Liver (tissue), 9 donors: ENCODE results near the gene PRSS57. TPM values are rescaled to one million over a fixed set of nuclear protein-coding genes. Genes with fewer than 3 reads are reported as not detected.

Experiments
- DNase-seq: peaks from one replicate; pipeline ENCODE4 v3.0.0-alpha.2; 2017; ENCODE audit warnings: low spot score
- H3K27ac ChIP-seq, 2 donors: one replicate each; pipeline ENCODE4 v1.7.0; 2013; ENCODE audit warnings: inconsistent platforms in 2 of 2, low read length in 2 of 2, control low read depth in 1 of 2, low read depth in 1 of 2, mild to moderate bottlenecking in 1 of 2
- H3K27me3 ChIP-seq, 4 donors: one replicate each; pipeline versions ENCODE4 v1.6.1 to v1.7.0; 2013; ENCODE audit warnings: low read length in 3 of 4, inconsistent platforms in 1 of 4, mild to moderate bottlenecking in 1 of 4, moderate library complexity in 1 of 4; ENCODE audit not compliant: control insufficient read depth in 4 of 4, insufficient read depth in 4 of 4
- H3K36me3 ChIP-seq, 4 donors: one replicate each; pipeline versions ENCODE4 v1.6.1 to v1.7.0; 2013; ENCODE audit warnings: low read length in 3 of 4, mild to moderate bottlenecking in 3 of 4, low read depth in 1 of 4, moderate library complexity in 1 of 4; ENCODE audit not compliant: control insufficient read depth in 4 of 4, insufficient read depth in 3 of 4
- H3K4me1 ChIP-seq, 4 donors: one replicate each; pipeline versions ENCODE4 v1.6.1 to v1.7.0; 2013; ENCODE audit warnings: low read length in 3 of 4, mild to moderate bottlenecking in 3 of 4, moderate library complexity in 1 of 4; ENCODE audit not compliant: control insufficient read depth in 4 of 4, insufficient read depth in 4 of 4
- H3K4me3 ChIP-seq, 3 donors: one replicate each; pipeline versions ENCODE4 v1.6.1 to v1.7.0; 2013; ENCODE audit warnings: low read length in 3 of 3, control low read depth in 1 of 3, low read depth in 1 of 3, mild to moderate bottlenecking in 1 of 3
- H3K9ac ChIP-seq, 2 donors: one replicate each; pipeline ENCODE4 v1.7.0; 2013; ENCODE audit warnings: low read length in 2 of 2, mild to moderate bottlenecking in 2 of 2, moderate library complexity in 2 of 2, control low read depth in 1 of 2, low read depth in 1 of 2
- H3K9me3 ChIP-seq, 4 donors: one replicate each; pipeline versions ENCODE4 v1.6.1 to v1.7.0; 2013; ENCODE audit warnings: low read length in 3 of 4; ENCODE audit not compliant: control insufficient read depth in 4 of 4
- EGR1 ChIP-seq, 2 donors: IDR thresholded peaks; 2 replicates each; pipeline ENCODE4 v1.6.1; 2016 to 2018; ENCODE audit warnings: antibody characterized with exemption in 2 of 2, low read depth in 2 of 2
- FOXA1 ChIP-seq: IDR thresholded peaks from 2 replicates; pipeline ENCODE4 v1.6.1; 2016; ENCODE audit warnings: antibody characterized with exemption
- FOXA2 ChIP-seq: IDR thresholded peaks from 2 replicates; pipeline ENCODE4 v1.6.1; 2016; ENCODE audit warnings: antibody characterized with exemption
- GABPA ChIP-seq, 2 donors: IDR thresholded peaks in 1 of 2; conservative IDR thresholded peaks in 1 of 2; 2 replicates each; pipeline ENCODE4 v1.6.1; 2016; ENCODE audit warnings: antibody characterized with exemption in 2 of 2, mild to moderate bottlenecking in 1 of 2, moderate library complexity in 1 of 2
- HNF4A ChIP-seq, 2 donors: conservative IDR thresholded peaks; 2 replicates each; pipeline ENCODE4 v1.6.1; 2016; ENCODE audit warnings: antibody characterized with exemption in 2 of 2, mild to moderate bottlenecking in 2 of 2
- HNF4G ChIP-seq: IDR thresholded peaks from 2 replicates; pipeline ENCODE4 v1.6.1; 2016; ENCODE audit warnings: antibody characterized with exemption
- JUND ChIP-seq, 2 donors: IDR thresholded peaks; 2 replicates each; pipeline ENCODE4 v1.6.1; 2016; ENCODE audit warnings: antibody characterized with exemption in 2 of 2
- NR2F2 ChIP-seq: IDR thresholded peaks from 2 replicates; pipeline ENCODE4 v1.6.1; 2016; ENCODE audit warnings: antibody characterized with exemption
- RAD21 ChIP-seq, 2 donors: IDR thresholded peaks; 2 replicates each; pipeline ENCODE4 v1.6.1; 2016; ENCODE audit warnings: antibody characterized with exemption in 2 of 2, mild to moderate bottlenecking in 2 of 2
- RXRA ChIP-seq, 2 donors: IDR thresholded peaks; 2 replicates each; pipeline ENCODE4 v1.6.1; 2017 to 2018; ENCODE audit warnings: antibody characterized with exemption in 2 of 2, mild to moderate bottlenecking in 1 of 2
- SP1 ChIP-seq: IDR thresholded peaks from 2 replicates; pipeline ENCODE4 v1.6.1; 2018; ENCODE audit warnings: antibody characterized with exemption, mild to moderate bottlenecking
- TAF1 ChIP-seq: conservative IDR thresholded peaks from 2 replicates; pipeline ENCODE4 v1.6.1; 2016; ENCODE audit warnings: antibody characterized with exemption, mild to moderate bottlenecking
- YY1 ChIP-seq: IDR thresholded peaks from 2 replicates; pipeline ENCODE4 v1.6.1; 2016; ENCODE audit warnings: antibody characterized with exemption, mild to moderate bottlenecking
- WGBS: extraction: QIAGEN DNeasy Blood & Tissue Kit; methylation state at CpG from one replicate; pipeline ENCODE4 v1.1.7; 2013; 5-methylcytosine and 5-hydroxymethylcytosine counted together
- polyA plus RNA-seq, 2 donors: library from polyadenylated mRNA; stranded (reverse) in 1 of 2; unstranded in 1 of 2; fragments of 200-250 nt in 1 of 2; fragments of >200 nt in 1 of 2; fragmentation: Nextera tagmentation in 1 of 2; extraction: Ambion mirVana in 1 of 2; gene quantifications; one replicate each; pipeline versions ENCODE4 v1.2.1 to v1.2.3, GENCODE V29; 2013 to 2015
- total RNA-seq, 2 donors: library from RNA; depleted of rRNA; stranded (reverse); fragments of >200 nt; gene quantifications; one replicate each; pipeline ENCODE4 v1.2.3, GENCODE V29; 2014
- TF ChIP-seq, protein P1 (sequence below): IDR thresholded peaks from 2 replicates; pipeline ENCODE4 v1.6.1; 2016; ENCODE audit warnings: antibody characterized with exemption
- TF ChIP-seq, protein P2 (sequence below): IDR thresholded peaks from 2 replicates; pipeline ENCODE4 v1.6.1; 2016; ENCODE audit warnings: antibody characterized with exemption, mild to moderate bottlenecking
- TF ChIP-seq, protein P3 (sequence below): IDR thresholded peaks from 2 replicates; pipeline ENCODE4 v1.6.1; 2016; ENCODE audit warnings: antibody characterized with exemption
- TF ChIP-seq, protein P4 (sequence below): fragments of 150-350 bp; IDR thresholded peaks from 2 replicates; pipeline ENCODE4 v1.5.1; 2017; ENCODE audit warnings: improper control_type of control experiment, low read depth, low read length; ENCODE audit not compliant: missing input control
- TF ChIP-seq, protein P5 (sequence below): IDR thresholded peaks from 2 replicates; pipeline ENCODE4 v1.6.1; 2016; ENCODE audit warnings: antibody characterized with exemption
- donor health status: healthy.
- donor health status: healthy.
- donor health status: healthy.
- donor health status: healthy.
- donor health status: healthy.

The PRSS57 gene
- total and polyA plus RNA-seq, 4 donors: 0.10 to 12.1 TPM; not detected in 2

DNA sequence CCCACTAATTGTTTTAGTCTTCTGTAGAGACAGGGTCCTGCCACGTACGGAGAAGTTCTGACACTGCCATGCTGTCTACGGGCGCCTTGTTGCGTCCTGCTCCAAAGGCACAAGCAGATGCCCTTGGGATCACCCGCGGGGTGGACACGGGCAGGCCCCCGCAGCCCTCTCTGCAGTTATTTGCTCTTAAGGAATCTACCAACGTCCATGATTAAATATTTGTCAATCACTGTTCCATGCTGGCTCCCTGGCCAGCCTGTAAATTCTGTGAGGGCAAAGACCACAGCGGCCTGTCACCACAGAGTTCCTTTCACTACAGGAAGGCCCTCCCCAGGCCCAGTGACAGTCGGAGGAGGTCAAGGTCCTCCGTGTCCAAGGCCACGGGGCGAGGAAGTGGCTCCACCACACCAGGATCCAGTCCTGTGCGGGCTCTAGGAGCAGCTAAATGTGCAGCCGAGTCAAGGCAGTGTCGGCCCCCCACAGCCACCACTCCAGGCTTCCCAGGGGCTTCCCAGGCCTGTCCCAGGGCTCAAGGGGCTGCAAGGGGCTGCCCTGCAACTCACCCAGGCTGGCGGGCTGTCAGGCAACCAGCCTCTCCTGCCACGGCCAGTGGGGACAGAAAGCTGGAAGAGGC is 34.3 kb downstream of the PRSS57 start:
- no peaks in the 10 kb centered on the region for H3K9me3 ChIP-seq
- no peaks in the 10 kb centered on the region for H3K36me3 ChIP-seq
- no peaks in the 10 kb centered on the region for H3K27me3 ChIP-seq
- WGBS: 5% methylated on average over 20 of the region's 20 CpGs
- peaks cover 28 to 70% (median 54%) of the 10 kb centered on the region in 4 donors for H3K4me1 ChIP-seq
- TF ChIP-seq RXRA (IDR thresholded peaks at IDR 0.05) (peak; percentile 80 to 87), FOXA2 (peak; percentile 43), EGR1 (IDR thresholded peaks at IDR 0.05; ENCODE audit: low read depth in 2 of 2) (peak in 1 of 2 donors; percentile 38), RAD21 (IDR thresholded peaks at IDR 0.05) (no peak), GABPA (IDR thresholded peaks at IDR 0.05 in 1 of 2, conservative IDR thresholded peaks at IDR 0.05 in 1 of 2) (peak in 1 of 2 donors; percentile 80), FOXA1 (no peak), HNF4A (conservative IDR thresholded peaks at IDR 0.05) (peak; percentile 93 to 94), YY1 (peak; percentile 81), HNF4G (peak; percentile 86), SP1 (peak; percentile 95), TAF1 (peak; percentile 57), JUND (IDR thresholded peaks at IDR 0.05) (peak in 1 of 2 donors; percentile 53), NR2F2 (peak; percentile 89)
- TF ChIP-seq, protein P1, sequence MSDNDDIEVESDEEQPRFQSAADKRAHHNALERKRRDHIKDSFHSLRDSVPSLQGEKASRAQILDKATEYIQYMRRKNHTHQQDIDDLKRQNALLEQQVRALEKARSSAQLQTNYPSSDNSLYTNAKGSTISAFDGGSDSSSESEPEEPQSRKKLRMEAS: no peak
- TF ChIP-seq, protein P2, sequence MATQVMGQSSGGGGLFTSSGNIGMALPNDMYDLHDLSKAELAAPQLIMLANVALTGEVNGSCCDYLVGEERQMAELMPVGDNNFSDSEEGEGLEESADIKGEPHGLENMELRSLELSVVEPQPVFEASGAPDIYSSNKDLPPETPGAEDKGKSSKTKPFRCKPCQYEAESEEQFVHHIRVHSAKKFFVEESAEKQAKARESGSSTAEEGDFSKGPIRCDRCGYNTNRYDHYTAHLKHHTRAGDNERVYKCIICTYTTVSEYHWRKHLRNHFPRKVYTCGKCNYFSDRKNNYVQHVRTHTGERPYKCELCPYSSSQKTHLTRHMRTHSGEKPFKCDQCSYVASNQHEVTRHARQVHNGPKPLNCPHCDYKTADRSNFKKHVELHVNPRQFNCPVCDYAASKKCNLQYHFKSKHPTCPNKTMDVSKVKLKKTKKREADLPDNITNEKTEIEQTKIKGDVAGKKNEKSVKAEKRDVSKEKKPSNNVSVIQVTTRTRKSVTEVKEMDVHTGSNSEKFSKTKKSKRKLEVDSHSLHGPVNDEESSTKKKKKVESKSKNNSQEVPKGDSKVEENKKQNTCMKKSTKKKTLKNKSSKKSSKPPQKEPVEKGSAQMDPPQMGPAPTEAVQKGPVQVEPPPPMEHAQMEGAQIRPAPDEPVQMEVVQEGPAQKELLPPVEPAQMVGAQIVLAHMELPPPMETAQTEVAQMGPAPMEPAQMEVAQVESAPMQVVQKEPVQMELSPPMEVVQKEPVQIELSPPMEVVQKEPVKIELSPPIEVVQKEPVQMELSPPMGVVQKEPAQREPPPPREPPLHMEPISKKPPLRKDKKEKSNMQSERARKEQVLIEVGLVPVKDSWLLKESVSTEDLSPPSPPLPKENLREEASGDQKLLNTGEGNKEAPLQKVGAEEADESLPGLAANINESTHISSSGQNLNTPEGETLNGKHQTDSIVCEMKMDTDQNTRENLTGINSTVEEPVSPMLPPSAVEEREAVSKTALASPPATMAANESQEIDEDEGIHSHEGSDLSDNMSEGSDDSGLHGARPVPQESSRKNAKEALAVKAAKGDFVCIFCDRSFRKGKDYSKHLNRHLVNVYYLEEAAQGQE: peak; percentile 81
- TF ChIP-seq, protein P3, sequence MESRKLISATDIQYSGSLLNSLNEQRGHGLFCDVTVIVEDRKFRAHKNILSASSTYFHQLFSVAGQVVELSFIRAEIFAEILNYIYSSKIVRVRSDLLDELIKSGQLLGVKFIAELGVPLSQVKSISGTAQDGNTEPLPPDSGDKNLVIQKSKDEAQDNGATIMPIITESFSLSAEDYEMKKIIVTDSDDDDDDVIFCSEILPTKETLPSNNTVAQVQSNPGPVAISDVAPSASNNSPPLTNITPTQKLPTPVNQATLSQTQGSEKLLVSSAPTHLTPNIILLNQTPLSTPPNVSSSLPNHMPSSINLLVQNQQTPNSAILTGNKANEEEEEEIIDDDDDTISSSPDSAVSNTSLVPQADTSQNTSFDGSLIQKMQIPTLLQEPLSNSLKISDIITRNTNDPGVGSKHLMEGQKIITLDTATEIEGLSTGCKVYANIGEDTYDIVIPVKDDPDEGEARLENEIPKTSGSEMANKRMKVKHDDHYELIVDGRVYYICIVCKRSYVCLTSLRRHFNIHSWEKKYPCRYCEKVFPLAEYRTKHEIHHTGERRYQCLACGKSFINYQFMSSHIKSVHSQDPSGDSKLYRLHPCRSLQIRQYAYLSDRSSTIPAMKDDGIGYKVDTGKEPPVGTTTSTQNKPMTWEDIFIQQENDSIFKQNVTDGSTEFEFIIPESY: no peak
- TF ChIP-seq, protein P4, sequence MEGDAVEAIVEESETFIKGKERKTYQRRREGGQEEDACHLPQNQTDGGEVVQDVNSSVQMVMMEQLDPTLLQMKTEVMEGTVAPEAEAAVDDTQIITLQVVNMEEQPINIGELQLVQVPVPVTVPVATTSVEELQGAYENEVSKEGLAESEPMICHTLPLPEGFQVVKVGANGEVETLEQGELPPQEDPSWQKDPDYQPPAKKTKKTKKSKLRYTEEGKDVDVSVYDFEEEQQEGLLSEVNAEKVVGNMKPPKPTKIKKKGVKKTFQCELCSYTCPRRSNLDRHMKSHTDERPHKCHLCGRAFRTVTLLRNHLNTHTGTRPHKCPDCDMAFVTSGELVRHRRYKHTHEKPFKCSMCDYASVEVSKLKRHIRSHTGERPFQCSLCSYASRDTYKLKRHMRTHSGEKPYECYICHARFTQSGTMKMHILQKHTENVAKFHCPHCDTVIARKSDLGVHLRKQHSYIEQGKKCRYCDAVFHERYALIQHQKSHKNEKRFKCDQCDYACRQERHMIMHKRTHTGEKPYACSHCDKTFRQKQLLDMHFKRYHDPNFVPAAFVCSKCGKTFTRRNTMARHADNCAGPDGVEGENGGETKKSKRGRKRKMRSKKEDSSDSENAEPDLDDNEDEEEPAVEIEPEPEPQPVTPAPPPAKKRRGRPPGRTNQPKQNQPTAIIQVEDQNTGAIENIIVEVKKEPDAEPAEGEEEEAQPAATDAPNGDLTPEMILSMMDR: no peak
- TF ChIP-seq, protein P5, sequence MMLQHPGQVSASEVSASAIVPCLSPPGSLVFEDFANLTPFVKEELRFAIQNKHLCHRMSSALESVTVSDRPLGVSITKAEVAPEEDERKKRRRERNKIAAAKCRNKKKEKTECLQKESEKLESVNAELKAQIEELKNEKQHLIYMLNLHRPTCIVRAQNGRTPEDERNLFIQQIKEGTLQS: no peak
- peak overlapping the region; percentile 80 to 95 (median 92) for H3K4me3 ChIP-seq
- peak overlapping the region; percentile 89 to 96 for H3K27ac ChIP-seq
- peak overlapping the region; percentile 68 to 98 for H3K9ac ChIP-seq
- peak; percentile 60 for DNase-seq
